Astrocyte (in vitro differentiated cells and primary cell): ENCODE measurements around the gene ADGRD2.

Experiments used
- CTCF ChIP-seq: IDR thresholded peaks from 2 replicates; pipeline ENCODE4 v1.5.1; 2011; ENCODE audit warnings: low read depth, mild to moderate bottlenecking, inconsistent platforms, low read length, moderate library complexity; ENCODE audit not compliant: insufficient read depth
- EZH2 ChIP-seq: IDR thresholded peaks from 2 replicates; pipeline ENCODE4 v1.6.1; 2012; ENCODE audit warnings: mild to moderate bottlenecking, low read length, inconsistent platforms; ENCODE audit not compliant: insufficient read depth

DNA sequence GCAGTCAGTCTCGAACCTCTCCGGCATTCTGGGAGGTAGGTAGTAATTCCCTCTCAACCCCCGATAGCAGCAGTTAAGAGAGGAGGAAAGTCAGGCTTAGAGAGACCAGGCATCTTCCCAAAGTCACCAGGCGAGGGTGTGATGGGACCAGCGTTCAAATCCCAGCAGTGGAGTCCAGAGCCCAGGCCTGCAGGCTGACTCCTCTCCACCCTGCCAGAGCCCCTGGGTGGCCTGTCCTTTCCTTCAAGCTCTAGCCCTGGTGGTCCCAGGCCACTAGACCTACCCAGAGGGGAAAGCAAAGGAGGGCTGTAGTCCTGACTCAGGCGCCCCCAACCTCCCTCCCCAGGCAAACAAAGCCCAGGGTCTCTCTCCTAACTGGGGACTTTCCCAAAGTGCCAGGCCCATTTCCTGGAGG is 61.2 kb downstream of the ADGRD2 start:
- TF ChIP-seq CTCF (no peak), EZH2 (no peak)
